ENCODE measurements around the gene C5orf52.
"Not testable (repeated sequence)": the region's sequence is repeated elsewhere in the genome, so short reads cannot be mapped to it uniquely, and the experiment has no call there.

C5orf52 gene
- total RNA-seq, result 0 to 0.07 reads per million in 2 donors

GRCh38 chr5:157670662-157671591, at the start of gene C5orf52:
C5orf52 (plus strand) TSS chr5:157671533; CDS start chr5:157671615, 82 bp downstream.
- DNase-seq, result peak; percentile 22

- no peak for DNase-seq
Measured at GRCh38 chr5:157624144-157624543, 47.2 kb upstream of the C5orf52 start.

GRCh38 chr5:157626831-157627230, 44.5 kb upstream of the C5orf52 start:
- no peak for DNase-seq

DNA sequence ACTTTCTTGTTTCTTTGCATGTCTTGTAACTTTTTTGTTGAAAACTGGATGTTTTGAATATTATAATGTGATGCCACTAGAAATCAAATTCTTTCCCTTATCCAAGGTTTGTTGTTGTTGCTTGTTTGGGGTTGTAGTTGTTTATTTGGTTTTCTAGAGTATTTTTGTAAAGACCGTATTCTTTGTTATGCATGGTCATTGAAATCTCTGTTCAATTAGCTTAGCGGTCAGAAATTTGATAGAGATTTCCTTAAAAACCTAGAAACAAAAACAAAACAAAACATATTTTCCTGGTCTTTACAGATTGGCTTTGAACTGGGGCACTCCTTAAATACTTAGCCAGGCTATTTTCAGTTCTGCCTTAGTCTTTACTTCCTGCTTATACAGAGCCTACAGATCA, 41.0 kb upstream of the C5orf52 start:
- no peak for DNase-seq

- DNase-seq, result no peak
Measured at GRCh38 chr5:157640406-157641066, 30.8 kb upstream of the C5orf52 start.

DNA sequence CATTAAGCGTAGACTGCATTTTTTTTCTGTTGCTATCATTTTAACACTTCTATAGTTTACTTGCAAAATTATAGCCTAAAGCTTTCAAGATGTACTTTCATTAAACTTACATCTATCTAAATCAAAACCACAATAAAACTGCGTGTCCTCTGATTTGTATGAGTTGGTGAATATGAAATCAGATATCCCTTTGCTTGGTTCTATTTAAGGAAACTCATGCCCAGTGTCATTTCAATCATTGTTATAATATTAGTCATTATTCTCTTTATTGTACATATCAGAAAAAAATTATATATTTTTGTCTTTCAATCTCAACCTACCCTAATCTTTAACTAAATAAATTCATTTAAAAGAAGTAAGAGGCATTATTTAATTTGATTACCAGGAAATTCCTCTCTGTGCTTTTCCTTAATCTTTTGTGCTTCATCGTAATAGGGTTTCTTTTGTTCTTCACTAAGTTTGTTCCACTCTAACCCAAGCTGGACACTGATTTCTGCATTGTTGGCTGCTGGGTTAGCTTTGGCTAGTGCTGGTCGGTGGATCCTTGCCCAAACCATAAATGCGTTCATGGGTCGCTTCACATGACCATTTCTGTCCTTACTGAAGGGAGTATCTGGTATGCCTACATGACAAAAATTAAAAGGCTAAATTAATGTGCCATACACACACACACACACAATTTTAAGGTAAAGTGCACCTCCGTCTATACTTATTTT, 22.9 kb upstream of the C5orf52 start:
- DNase-seq, result no peak

DNA sequence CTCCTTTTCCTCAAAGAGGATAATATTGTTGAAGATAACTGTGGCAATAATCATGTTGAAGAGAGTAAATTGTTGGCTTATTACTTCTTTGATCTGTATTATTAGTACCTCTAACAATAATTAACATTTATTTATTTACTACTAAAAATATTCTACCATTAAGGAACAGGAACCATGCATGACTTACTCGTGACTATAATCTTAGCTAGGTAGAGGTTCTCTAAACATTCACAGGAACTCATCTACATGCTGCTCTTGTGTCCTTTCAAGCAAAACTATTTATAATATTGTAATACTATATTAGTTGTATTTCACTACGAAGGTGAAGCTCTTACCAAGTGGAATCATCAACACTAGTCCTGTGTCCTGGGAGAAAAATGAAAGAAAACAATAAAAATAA, 22.2 kb upstream of the C5orf52 start:
- no peak for DNase-seq

DNA sequence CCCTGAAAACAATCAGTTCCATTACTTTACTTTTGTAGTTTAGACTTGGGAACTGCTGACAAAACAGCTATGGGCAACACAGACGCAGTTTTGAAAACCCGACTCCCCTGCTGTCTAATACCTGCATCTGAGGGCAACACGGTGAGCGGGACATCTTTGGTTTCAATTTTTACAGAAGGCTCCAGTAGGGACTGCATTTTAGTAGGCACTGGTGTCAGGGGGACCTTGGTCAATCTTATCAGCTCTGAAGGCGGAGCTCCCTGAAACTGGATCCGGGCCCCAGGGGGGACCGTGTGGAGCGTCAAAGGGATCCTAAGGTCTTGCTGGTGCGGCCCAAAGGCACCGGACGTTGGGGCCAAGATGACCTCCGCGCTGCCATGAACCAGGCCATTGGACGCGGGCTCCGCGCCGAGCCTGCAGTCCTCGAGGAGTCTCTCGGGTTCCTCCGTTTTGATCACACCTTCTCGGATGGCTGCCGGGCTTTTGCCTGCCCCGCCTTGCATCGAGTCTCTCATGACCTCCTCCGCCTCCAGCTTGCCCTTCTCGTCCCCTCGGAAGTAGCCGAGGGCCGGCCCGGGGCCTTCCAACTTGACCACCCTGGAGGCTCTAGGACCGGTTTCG, 20.2 kb upstream of the C5orf52 start:
- no peak for DNase-seq

GRCh38 chr5:157651623-157652376, 19.5 kb upstream of the C5orf52 start:
- peak; percentile 70 for DNase-seq

DNA sequence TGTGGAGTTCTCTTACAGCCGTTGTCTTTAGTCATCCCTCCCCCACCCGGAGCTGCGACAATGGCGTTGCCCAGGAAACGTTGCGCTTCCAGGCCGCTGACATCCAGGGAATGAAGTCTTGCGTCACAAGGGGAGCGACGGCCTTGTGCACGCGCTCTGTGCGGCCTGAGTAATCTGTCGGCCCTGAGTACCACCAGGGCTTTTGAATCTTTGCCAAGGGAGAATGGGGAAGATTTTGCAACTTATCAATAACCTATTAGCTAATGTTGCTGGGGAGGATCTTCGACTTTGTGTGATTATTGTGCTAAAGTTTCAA, 19.0 kb upstream of the C5orf52 start, which contains the start of gene SOX30:
Gene SOX30, minus strand, starts transcription at position 62 of the 316 bp plus-strand sequence. CDS start 360 bp downstream, outside the sequence.
- DNase-seq, result no peak

- no peak for DNase-seq
Measured at GRCh38 chr5:157657516-157657915, 13.8 kb upstream of the C5orf52 start.

- no peak for DNase-seq
Measured at GRCh38 chr5:157658893-157659292, 12.4 kb upstream of the C5orf52 start.

- no peak for DNase-seq
Measured at GRCh38 chr5:157659868-157660660, 11.3 kb upstream of the C5orf52 start.

GRCh38 chr5:157665467-157666070, 5.8 kb upstream of the C5orf52 start:
- DNase-seq, result no peak

- DNase-seq, result no peak
Measured at GRCh38 chr5:157668356-157668755, 3.0 kb upstream of the C5orf52 start.

- no peak for DNase-seq
Measured at GRCh38 chr5:157669701-157670097, 1.6 kb upstream of the C5orf52 start.

- no peak for DNase-seq
Measured at GRCh38 chr5:157671592-157672330, 428 bp downstream of the C5orf52 start.

- no peak for DNase-seq
Measured at GRCh38 chr5:157672976-157673375, 1.6 kb downstream of the C5orf52 start.

GRCh38 chr5:157674351-157674750, 3.0 kb downstream of the C5orf52 start:
- DNase-seq, result not testable (repeated sequence)

GRCh38 chr5:157677931-157678330, 6.6 kb downstream of the C5orf52 start:
- DNase-seq, result no peak
